CD4-positive, alpha-beta T cell treated with Interleukin-17A for 1 hour (primary cell): ENCODE results near the gene ERP29.

Source experiments
- DNase-seq: peaks from one replicate; pipeline ENCODE4 v3.0.0-alpha.2; 2020

ERP29 gene

DNA sequence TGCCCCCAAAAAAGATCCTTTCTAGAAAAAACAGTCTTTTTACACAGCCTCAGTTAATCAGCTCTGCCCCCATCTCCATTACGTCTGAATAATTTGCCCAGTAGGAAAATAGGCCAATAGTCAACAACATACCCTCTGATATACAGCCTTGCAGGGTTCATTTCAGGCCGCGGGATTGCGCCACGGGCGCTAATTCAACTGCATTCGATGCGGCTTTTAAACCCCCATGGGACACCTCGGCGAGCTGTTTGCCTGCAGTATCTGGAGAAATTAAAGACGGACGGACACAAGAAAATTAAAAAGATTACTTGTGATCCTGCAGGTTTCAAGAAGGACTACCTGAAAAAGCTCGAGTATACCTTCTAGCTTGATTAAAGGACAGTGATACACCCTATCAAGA is 36.1 kb downstream of the ERP29 start:
- DNase-seq = no peak

DNA sequence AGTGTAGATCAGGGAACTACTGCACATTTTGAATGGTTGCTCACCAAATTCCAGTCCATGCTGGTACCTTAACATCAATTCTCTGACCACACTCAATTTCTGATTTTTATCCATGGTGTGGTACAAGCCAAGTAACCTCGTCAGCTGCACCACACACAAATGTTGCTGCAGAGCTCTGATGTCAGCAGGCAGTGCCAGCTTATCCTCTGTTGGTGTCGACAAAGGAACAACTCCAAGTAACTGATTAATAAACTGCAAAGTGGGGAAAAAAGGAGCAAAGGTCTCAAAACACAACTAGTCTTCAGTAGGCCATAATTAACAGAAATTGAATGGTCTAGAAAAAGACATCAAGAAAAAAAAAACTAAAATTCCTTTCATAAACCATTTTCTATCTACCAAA is 47.9 kb downstream of the ERP29 start:
- no peak for DNase-seq

DNA sequence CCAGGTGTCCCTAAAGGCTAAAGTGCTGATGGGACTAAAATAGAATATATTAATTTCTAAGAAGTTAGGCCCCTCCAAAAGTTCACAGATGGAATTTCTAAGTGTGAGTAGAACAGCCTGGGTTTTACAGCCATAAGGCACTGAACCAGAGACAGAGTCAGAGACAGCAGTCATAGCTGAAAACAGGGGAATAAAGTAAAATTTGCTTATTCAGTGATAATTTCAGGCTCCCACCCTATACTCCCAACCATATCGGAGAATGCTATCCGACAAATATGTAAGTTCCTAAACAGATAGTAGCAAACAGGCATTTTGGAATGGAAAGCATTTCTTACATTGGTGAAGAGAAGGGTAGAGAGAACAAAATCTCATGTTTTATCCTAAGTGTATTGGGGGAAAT is 50.0 kb downstream of the ERP29 start:
- no peak for DNase-seq

DNA sequence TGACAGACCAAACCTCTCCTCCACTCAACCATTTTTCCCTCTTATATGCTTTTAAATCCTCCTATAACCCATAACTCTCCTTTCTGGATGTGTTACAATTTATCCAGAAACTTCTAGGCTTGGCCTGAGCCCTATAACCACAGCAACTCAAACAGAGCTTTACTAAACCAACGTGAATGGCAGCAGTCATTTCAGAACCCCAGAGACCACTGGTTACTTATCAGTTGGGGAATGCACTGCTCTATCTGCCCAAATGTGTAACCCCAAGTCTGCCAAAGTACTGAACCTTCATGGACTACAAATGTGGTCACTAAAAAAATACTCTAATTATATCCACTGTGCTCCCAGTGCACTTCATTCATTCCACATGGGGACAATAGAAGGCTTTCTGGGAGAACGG is 53.3 kb downstream of the ERP29 start:
- no peak for DNase-seq
